Hepatocyte (in vitro differentiated cells): Measurements from ENCODE around the gene CCT4. TPM values are rescaled to one million over a fixed set of nuclear protein-coding genes. Genes with fewer than 3 reads are reported as not detected.
"Not testable (repeated sequence)": the region's sequence is repeated elsewhere in the genome, so short reads cannot be mapped to it uniquely, and the experiment has no call there.

Experiments
- DNase-seq: peaks from one replicate; pipeline ENCODE4 v3.0.0-alpha.2; 2016; ENCODE audit warnings: low spot score
- H2AFZ ChIP-seq: fragments of 200-600 bp; sonication (generic); 2 replicates; pipeline ENCODE4 v1.6.0; 2016; ENCODE audit warnings: antibody characterized with exemption, mild to moderate bottlenecking
- H3K27ac ChIP-seq: fragments of 200-600 bp; sonication (generic); 2 replicates; pipeline ENCODE4 v1.5.1; 2016; ENCODE audit warnings: mild to moderate bottlenecking
- H3K27me3 ChIP-seq: fragments of 200-600 bp; sonication (generic); 2 replicates; pipeline ENCODE4 v1.6.1; 2016
- H3K36me3 ChIP-seq: fragments of 200-600 bp; sonication (generic); replicated peaks from 2 replicates; pipeline ENCODE4 v1.5.1; 2016; ENCODE audit warnings: low read depth; ENCODE audit not compliant: insufficient read depth
- H3K4me1 ChIP-seq: fragments of 200-600 bp; sonication (generic); 2 replicates; pipeline ENCODE4 v1.5.1; 2016; ENCODE audit warnings: mild to moderate bottlenecking, moderate library complexity; ENCODE audit not compliant: insufficient read depth
- H3K4me2 ChIP-seq: fragments of 200-600 bp; sonication (generic); 2 replicates; pipeline ENCODE4 v1.6.0; 2016
- H3K4me3 ChIP-seq: fragments of 200-600 bp; sonication (generic); 2 replicates; pipeline ENCODE4 v1.5.1; 2016; ENCODE audit warnings: mild to moderate bottlenecking
- H3K79me2 ChIP-seq: fragments of 200-600 bp; sonication (generic); 2 replicates; pipeline ENCODE4 v1.6.0; 2017; ENCODE audit warnings: mild to moderate bottlenecking
- H3K9me2 ChIP-seq: fragments of 200-600 bp; sonication (generic); replicated peaks from 2 replicates; pipeline ENCODE4 v1.6.0; 2017; ENCODE audit warnings: mild to moderate bottlenecking; ENCODE audit not compliant: insufficient read depth
- H3K9me3 ChIP-seq: fragments of 200-600 bp; sonication (generic); 2 replicates; pipeline ENCODE4 v1.5.1; 2016; ENCODE audit warnings: low read depth, mild to moderate bottlenecking
- H4K20me1 ChIP-seq: fragments of 200-600 bp; sonication (generic); 2 replicates; pipeline ENCODE4 v1.6.0; 2016; ENCODE audit warnings: mild to moderate bottlenecking; ENCODE audit not compliant: insufficient read depth, poor library complexity, severe bottlenecking
- EZH2 ChIP-seq: fragments of 200-600 bp; sonication (generic); IDR thresholded peaks from 2 replicates; pipeline ENCODE4 v1.6.1; 2016; ENCODE audit warnings: antibody characterized with exemption, mild to moderate bottlenecking, borderline replicate concordance
- EZH2phosphoT487 ChIP-seq: fragments of 200-600 bp; sonication (generic); IDR thresholded peaks from one replicate; pipeline ENCODE4 v1.6.1; 2018; ENCODE audit warnings: antibody characterized with exemption, mild to moderate bottlenecking, low read depth, moderate library complexity; ENCODE audit not compliant: unreplicated experiment, severe bottlenecking
- WGBS: methylation state at CpG from one replicate; pipeline ENCODE4 v1.1.6; 2016; ENCODE audit warnings: low lambda C conversion rate; ENCODE audit errors: missing lambda C conversion rate; 5-methylcytosine and 5-hydroxymethylcytosine counted together
- polyA plus RNA-seq: library from polyadenylated mRNA; unstranded; fragments of >200 nt; fragmentation: Nextera tagmentation; extraction: Ambion mirVana; gene quantifications from 2 replicates; pipeline ENCODE4 v1.2.1, GENCODE V29; 2016
- total RNA-seq: library from RNA; depleted of rRNA; stranded (reverse); fragments of >200 nt; gene quantifications from 2 replicates; pipeline ENCODE4 v1.2.3, GENCODE V29; 2014
- TF ChIP-seq, protein P1 (sequence below): fragments of 200-600 bp; sonication (generic); IDR thresholded peaks from 2 replicates; pipeline ENCODE4 v1.5.1; 2016; ENCODE audit warnings: antibody characterized with exemption, mild to moderate bottlenecking; ENCODE audit not compliant: poor library complexity

CCT4 gene
- total and polyA plus RNA-seq, 2 experiments from 2014 or later: 84.3 to 107 TPM

DNA sequence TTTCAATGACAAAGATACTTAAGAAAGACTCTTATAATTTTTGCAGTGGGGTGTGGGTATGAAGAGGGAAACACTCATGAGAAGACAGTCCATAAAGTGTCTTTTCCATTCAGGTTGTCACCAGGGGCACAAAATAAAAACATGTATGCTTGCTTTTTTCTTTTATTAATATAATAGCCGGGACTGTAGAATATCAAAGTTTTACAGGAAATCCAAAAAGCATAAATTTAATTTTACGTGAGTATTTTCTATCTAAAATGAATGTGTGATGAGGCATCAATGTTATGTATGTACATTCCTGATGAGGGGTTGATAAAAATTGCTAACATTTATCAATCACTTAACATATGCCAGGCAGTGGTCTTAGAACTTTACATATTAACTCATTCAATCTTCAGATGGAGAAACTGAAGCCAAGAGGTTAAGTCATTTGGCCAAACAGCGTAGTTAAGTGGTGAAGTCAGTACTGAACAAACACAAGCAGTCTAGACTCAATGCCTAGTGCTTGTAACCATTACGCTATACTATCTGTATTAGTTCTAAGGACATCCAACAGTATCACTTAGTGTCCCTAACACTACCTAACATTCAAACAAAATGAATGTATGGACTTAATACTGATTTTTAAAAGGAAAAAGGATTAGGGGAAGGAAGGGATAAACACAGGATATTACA lies 10.7 kb downstream of the CCT4 start:
- Histone ChIP-seq H3K4me3 (no peak overlapping the region), H2AFZ (no peak overlapping the region), H4K20me1 (no peaks in the 10 kb centered on the region), H3K27ac (no peak overlapping the region), H3K4me2 (no peak overlapping the region), H3K27me3 (no peaks in the 10 kb centered on the region), H3K36me3 (no peaks in the 10 kb centered on the region), H3K4me1 (no peaks in the 10 kb centered on the region), H3K9me3 (no peaks in the 10 kb centered on the region), H3K79me2 (peaks cover 14% of the 10 kb centered on the region), H3K9me2 (no peaks in the 10 kb centered on the region)
- TF ChIP-seq, protein P1, sequence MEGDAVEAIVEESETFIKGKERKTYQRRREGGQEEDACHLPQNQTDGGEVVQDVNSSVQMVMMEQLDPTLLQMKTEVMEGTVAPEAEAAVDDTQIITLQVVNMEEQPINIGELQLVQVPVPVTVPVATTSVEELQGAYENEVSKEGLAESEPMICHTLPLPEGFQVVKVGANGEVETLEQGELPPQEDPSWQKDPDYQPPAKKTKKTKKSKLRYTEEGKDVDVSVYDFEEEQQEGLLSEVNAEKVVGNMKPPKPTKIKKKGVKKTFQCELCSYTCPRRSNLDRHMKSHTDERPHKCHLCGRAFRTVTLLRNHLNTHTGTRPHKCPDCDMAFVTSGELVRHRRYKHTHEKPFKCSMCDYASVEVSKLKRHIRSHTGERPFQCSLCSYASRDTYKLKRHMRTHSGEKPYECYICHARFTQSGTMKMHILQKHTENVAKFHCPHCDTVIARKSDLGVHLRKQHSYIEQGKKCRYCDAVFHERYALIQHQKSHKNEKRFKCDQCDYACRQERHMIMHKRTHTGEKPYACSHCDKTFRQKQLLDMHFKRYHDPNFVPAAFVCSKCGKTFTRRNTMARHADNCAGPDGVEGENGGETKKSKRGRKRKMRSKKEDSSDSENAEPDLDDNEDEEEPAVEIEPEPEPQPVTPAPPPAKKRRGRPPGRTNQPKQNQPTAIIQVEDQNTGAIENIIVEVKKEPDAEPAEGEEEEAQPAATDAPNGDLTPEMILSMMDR: no peak
- TF ChIP-seq EZH2phosphoT487 (no peak), EZH2 (no peak)
- 98% methylated on average over 4 of the region's 4 CpGs for WGBS
- DNase-seq: no peak

DNA sequence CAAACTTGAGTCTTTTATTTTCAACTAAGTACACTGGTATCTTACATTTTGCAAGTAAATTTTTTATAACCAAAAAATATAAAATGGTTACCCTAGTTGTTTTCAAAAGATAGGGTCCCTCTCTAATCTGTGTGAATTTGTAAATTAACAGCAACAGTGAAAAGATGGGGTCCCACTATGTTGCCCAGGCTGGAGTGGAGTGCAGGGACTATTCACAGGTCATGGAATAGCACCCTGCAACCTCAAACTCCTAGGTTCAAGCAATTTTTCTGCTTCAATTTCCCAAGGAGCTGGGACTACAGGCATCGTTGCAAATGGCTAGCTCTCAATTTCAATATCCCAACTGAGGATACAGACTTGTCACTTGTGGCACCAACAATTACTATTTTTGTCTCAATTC lies 12.1 kb downstream of the CCT4 start:
- no peak overlapping the region for H3K27ac ChIP-seq
- H3K4me2 ChIP-seq: no peak overlapping the region
- H2AFZ ChIP-seq: no peak overlapping the region
- no peaks in the 10 kb centered on the region for H3K27me3 ChIP-seq
- no peak for DNase-seq
- H3K4me3 ChIP-seq: no peak overlapping the region
- H3K9me3 ChIP-seq: no peaks in the 10 kb centered on the region
- no peaks in the 10 kb centered on the region for H3K9me2 ChIP-seq
- WGBS: 100% methylated on average over 1 of the region's 1 CpG
- H3K36me3 ChIP-seq: no peaks in the 10 kb centered on the region
- TF ChIP-seq EZH2phosphoT487 (no peak), EZH2 (no peak)
- TF ChIP-seq, protein P1: no peak
- no peaks in the 10 kb centered on the region for H3K4me1 ChIP-seq
- peaks cover 13% of the 10 kb centered on the region for H3K79me2 ChIP-seq
- H4K20me1 ChIP-seq: no peaks in the 10 kb centered on the region

DNA sequence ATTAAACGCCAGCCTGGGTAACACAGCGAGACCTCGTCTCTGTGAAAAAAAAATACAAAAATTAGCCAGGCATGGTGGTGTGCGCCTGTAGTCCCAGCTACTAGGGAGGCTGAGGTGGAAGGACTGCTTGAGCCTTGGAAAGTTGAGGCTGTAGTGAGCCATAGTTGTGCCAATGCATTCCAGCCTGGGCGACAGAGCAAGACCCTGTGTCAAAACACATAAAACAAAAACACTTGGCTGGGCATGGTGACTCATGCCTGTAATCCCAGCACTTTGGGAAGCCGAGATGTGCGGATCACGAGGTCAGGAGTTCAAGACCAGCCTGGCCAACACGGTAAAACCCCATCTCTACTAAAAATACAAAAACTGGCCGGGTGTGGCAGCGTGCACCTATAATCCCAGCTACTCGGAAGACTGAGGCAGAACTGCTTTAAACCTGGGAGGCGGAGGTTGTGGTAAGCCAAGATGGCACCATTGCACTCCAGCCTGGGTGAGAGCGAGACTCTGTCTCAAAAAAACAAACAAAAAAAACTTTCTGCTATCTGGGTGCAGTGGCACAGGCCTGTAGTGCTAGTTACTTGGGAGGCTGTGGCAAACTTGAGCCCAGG lies 21.9 kb downstream of the CCT4 start:
- not testable (repeated sequence) for H3K36me3 ChIP-seq, H4K20me1 ChIP-seq, H3K9me2 ChIP-seq, H3K27me3 ChIP-seq, H3K79me2 ChIP-seq, H3K9me3 ChIP-seq, H3K4me3 ChIP-seq, DNase-seq, H3K27ac ChIP-seq, H2AFZ ChIP-seq, H3K4me1 ChIP-seq, H3K4me2 ChIP-seq
- over 99% methylated on average over 14 of the region's 14 CpGs for WGBS

DNA sequence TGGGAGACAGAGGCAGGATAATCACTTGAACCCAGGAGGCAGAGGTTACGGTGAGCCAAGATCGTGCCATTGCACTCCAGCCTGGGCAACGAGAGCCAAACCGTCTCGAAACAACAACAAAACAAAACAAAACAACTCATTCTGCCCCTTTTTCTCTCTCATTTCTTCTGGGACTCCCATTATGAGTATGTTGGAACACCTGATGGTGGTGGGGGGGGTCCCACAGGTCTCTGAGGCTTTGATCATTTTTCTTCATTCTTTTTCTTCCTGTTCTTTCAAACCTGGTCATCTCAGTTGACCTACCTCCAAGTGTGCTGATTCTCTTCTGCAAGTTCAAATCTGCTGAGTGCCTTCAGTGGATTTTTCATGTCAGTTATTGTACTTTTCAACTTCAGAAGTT lies 26.4 kb downstream of the CCT4 start:
- Histone ChIP-seq H3K79me2 (no peaks in the 10 kb centered on the region), H3K4me3 (no peak overlapping the region), H3K36me3 (no peaks in the 10 kb centered on the region), H3K9me3 (no peaks in the 10 kb centered on the region), H2AFZ (no peak overlapping the region), H3K27ac (no peak overlapping the region), H3K9me2 (no peaks in the 10 kb centered on the region), H3K4me2 (no peak overlapping the region), H3K27me3 (no peaks in the 10 kb centered on the region), H4K20me1 (no peaks in the 10 kb centered on the region), H3K4me1 (no peaks in the 10 kb centered on the region)
- TF ChIP-seq EZH2: no peak
- no peak for TF ChIP-seq EZH2phosphoT487
- TF ChIP-seq, protein P1: no peak
- no peak for DNase-seq
- 99% methylated on average over 5 of the region's 5 CpGs for WGBS
